Upper lobe of right lung (tissue), 1 donor: ENCODE results near the gene PGC. TPM values are rescaled to one million over a fixed set of nuclear protein-coding genes. Genes with fewer than 3 reads are reported as not detected.
A peak's percentile ranks its signal among the peaks of the same experiment; 100 is the strongest.

Experiments used
- ATAC-seq: fragments of 200-7000 bp; cut with Tn5 transposase; one replicate; pipeline ENCODE4 v1.9.1; 2020; ENCODE audit warnings: mild to moderate bottlenecking, moderate library complexity
- DNase-seq: peaks from one replicate; pipeline ENCODE4 v3.0.0-alpha.2; 2020
- H3K27ac ChIP-seq: fragments of 200-600 bp; one replicate; pipeline ENCODE4 v1.8.0; 2022
- H3K27me3 ChIP-seq: fragments of 200-600 bp; one replicate; pipeline ENCODE4 v1.8.0; 2022; ENCODE audit warnings: mild to moderate bottlenecking
- H3K36me3 ChIP-seq: fragments of 200-600 bp; one replicate; pipeline ENCODE4 v1.8.0; 2022
- H3K4me1 ChIP-seq: fragments of 200-600 bp; one replicate; pipeline ENCODE4 v1.8.0; 2022
- H3K4me3 ChIP-seq: fragments of 200-600 bp; one replicate; pipeline ENCODE4 v1.8.0; 2022; ENCODE audit warnings: mild to moderate bottlenecking
- H3K9me3 ChIP-seq: fragments of 200-600 bp; one replicate; pipeline ENCODE4 v1.8.0; 2022
- CTCF ChIP-seq: fragments of 200-600 bp; IDR thresholded peaks from one replicate; pipeline ENCODE4 v1.8.0; 2022; ENCODE audit warnings: antibody characterized with exemption
- intact Hi-C: fragments of 100-400 bp; cut with DNase I; formaldehyde crosslinking; loops from one replicate; pipeline ENCODE4 v1.11.0; 2022
- total RNA-seq: library from RNA; stranded (reverse); fragmentation: NEBNext Ultra II Directional; extraction: Animal tissue kit (Norgen Biotek cat#: 25700); gene quantifications from one replicate; pipeline ENCODE4 v1.2.1, GENCODE V29; 2021
- donor health status: DM: no; HTN: yes; CAD: no; lungs with severe emphysema.

The PGC gene
- total RNA-seq, 1 donor from 2014 or later: 1,050 TPM

GRCh38 chr6:41789390-41789724 is 42.2 kb upstream of the PGC start:
- TF ChIP-seq CTCF: no peak
- intact Hi-C loops: loop anchor here (5.0 to 10.0 kb wide), 2 partner anchors 145 to 253 kb away; no protein-coding TSS in a partner anchor
- peaks cover 37% of the 10 kb centered on the region for H3K4me1 ChIP-seq
- DNase-seq (no peak), ATAC-seq (no peak)
- no peaks in the 10 kb centered on the region for H3K9me3 ChIP-seq
- H3K4me3 ChIP-seq: no peak overlapping the region
- no peak overlapping the region for H3K27ac ChIP-seq
- H3K36me3 ChIP-seq: peaks cover 37% of the 10 kb centered on the region
- no peaks in the 10 kb centered on the region for H3K27me3 ChIP-seq

DNA sequence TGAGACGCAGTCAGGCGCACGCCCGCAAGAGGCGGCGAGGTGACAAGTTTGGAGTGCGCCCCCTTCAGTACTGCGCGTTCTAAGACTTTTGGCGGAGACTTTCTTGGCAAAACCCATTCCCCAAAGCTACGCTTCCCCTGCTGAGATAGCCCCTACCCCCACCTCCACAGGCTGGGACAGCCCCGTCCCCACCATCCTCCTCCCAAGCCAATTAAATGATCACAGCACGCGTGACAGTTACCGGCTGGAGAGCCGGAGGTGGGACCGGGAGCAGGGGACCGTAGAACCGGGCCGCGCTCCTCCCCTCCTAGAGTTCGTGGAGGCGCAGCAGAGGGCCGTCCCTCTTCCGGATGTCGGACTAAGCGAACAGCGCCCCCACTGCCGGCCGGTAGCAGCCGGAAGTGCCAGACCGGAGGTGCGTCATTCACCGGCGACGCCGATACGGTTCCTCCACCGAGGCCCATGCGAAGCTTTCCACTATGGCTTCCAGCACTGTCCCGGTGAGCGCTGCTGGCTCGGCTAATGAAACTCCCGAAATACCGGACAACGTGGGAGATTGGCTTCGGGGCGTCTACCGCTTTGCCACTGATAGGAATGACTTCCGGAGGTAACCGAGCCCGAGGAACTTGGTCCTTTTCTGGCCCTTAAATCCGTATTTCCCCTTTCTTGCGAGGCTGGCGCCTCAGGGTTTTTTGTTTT is 40.2 kb upstream of the PGC start, which contains the start of gene TOMM6:
Gene TOMM6 (plus strand): TSS at position 476 of the 699 bp plus-strand sequence. CDS start 4 bp downstream, at position 480.
- intact Hi-C loops: loop anchor here (5.0 to 10.0 kb wide), 2 partner anchors 147 to 255 kb away; no protein-coding TSS in a partner anchor
- ATAC-seq (peak; percentile 93), DNase-seq (peak; percentile 98)
- no peaks in the 10 kb centered on the region for H3K9me3 ChIP-seq
- no peaks in the 10 kb centered on the region for H3K27me3 ChIP-seq
- peak within 1 kb of the TSS; percentile 98 for H3K27ac ChIP-seq
- peak; percentile 89 for TF ChIP-seq CTCF
- peaks cover 48% of the 10 kb centered on the region for H3K4me1 ChIP-seq
- peaks cover 34% of the 10 kb centered on the region for H3K36me3 ChIP-seq
- peak within 1 kb of the TSS; percentile 98 for H3K4me3 ChIP-seq

DNA sequence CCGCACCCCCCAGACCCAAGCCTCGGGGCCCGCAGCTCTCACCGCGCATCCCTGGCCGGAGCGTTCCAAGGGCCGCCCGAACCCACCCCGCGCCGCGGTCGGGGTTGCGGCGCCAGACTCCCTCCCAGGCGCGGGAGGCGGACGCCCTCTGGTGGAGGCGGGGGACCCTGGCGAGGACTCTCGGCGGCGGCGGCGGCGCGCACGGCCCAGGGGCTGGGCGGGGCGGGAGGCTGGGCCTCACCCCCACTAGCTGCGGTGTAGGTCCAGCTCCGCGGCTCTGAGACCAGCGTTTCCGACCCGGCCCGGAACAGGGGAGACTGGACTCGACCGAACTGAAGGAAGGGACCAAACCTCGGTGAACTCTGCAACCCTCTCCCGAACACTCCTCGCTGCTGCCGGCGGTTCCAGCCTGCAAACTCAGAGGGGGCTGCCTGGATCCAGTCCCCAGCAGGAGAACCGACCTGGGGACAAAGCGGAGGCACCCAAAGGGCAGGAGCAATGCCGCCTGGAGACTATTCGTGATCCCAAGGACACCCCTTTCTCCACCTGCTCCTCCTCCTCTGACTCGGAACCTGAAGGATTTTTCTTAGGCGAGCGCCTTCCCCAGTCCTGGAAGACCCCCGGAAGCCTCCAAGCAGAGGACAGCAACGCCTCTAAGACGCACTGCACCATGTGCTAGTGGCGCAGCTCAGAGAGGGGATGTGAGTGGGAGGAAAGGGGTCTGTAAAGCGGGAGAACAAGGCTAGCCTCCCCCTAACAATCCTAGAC is 39.4 kb upstream of the PGC start:
- Histone ChIP-seq H3K27me3 (no peaks in the 10 kb centered on the region), H3K4me1 (peaks cover 53% of the 10 kb centered on the region), H3K9me3 (no peaks in the 10 kb centered on the region), H3K27ac (peak overlapping the region; percentile 98), H3K36me3 (peaks cover 27% of the 10 kb centered on the region), H3K4me3 (peak overlapping the region; percentile 98)
- ATAC-seq (peak; percentile 93), DNase-seq (peak; percentile 95)
- TF ChIP-seq CTCF: peak; percentile 75
- intact Hi-C loops: loop anchor here (5.0 to 10.0 kb wide), 2 partner anchors 148 to 256 kb away; no protein-coding TSS in a partner anchor

DNA sequence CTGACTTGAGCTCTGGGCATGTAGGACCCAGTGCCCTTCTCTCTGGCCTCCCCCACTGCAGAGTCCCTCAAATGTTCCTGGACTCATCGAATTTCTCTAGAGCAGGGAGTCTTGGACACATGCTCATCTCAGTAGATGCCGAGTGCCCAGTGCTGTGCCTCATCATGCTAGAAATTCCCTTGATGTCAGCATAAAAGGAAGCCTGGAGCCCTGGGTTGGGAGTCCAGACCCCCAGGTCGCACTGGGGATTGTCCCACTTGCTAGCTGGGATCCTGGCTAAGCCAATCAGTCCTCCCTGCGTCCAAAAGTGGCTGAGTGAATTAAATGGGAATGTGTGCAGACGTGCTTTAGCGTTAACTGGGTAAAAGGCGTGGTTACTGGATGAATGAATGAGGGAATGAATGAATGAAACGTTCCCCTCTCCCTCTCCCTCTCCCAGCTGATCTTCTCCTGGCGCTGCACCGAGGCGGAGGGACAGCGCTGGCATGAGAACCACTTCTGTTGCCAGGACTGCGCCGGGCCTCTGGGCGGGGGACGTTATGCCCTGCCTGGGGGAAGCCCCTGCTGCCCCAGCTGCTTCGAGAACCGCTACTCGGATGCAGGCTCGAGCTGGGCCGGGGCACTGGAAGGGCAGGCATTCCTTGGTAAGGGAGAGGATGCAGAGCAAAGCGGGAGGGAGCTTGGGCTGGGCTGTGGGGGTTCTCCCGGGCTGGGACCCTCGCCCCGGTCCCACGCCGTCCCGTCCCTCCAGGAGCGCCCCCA is 38.7 kb upstream of the PGC start:
- intact Hi-C loops: loop anchor here (5.0 to 10.0 kb wide), 2 partner anchors 149 to 256 kb away; no protein-coding TSS in a partner anchor
- peak overlapping the region; percentile 98 for H3K4me3 ChIP-seq

More for the DNA sequence above, 38.7 kb upstream of the PGC start:
- H3K36me3 ChIP-seq: peaks cover 19% of the 10 kb centered on the region
- peaks cover 59% of the 10 kb centered on the region for H3K4me1 ChIP-seq
- ATAC-seq (no peak), DNase-seq (no peak)
- no peaks in the 10 kb centered on the region for H3K27me3 ChIP-seq
- no peaks in the 10 kb centered on the region for H3K9me3 ChIP-seq
- H3K27ac ChIP-seq: peak overlapping the region; percentile 98
- no peak for TF ChIP-seq CTCF
